Stimulated activated CD4-positive, alpha-beta T cell treated with anti-CD3 and anti-CD28 coated beads, Interleukin-1b, Interleukin-23, amount 100 ng/mL, for 48 hours (primary cell): Measurements from ENCODE around the gene MRPL1.

Experiments
- DNase-seq: peaks from one replicate; pipeline ENCODE4 v3.0.0-alpha.2; 2020

The MRPL1 gene

DNA sequence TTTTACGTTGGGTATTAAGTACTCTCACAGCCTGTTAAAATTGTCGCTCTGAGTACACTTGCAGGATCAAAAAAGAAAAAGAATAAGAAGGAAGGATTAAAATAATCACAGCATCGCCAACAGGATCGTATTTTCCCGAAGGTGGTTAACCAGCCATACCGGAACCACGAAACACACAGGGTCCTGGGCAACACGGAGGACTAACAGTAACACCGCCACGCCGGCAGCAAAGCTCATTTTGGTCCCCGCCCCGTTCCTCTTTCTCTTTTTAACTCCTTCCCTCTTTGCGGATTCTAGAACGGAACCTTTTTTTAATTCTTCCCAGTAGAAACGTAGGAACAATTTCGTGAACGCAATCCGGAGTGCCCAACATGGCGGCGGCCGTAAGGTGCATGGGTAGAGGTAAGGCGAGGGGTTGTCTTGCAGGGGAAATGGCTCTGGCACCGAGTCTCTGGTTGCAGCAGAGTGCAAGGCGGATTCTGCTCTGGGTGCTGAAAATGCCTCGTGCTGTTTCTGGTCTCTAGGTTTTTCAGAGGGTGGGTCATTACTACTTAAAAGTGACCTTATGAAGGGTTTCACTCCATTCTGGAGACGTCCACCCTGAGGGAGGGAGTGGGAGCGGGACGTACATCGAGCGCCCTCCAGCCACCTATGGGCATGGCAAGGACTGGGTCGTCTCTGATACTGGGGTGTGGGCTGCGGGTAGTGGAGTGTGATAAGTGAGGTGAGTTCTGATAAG, at the start of gene MRPL1:
TSS of gene MRPL1 (plus strand) at position 353 of the 739 bp plus-strand sequence. CDS start at position 372, 19 bp downstream.
- DNase-seq: peak; percentile 91

DNA sequence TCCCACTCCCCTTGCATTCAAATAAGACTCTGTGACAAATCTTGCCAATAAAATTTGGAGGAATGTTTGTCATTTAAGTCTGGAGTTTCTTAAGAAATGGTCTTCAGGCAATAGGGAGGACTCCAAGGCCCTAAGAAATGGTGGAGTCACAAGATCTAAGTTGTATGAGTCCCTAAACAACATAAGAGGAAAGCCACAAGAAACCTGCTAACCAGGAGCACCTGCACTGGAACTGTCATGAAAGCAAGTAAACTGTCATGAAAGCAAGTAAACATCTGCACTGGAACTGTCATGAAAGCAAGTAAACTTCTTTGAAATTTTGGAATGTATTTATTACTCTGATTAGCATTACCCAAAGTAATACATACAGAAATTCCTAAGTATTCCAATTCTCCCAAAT, 47.0 kb upstream of the MRPL1 start:
- no peak for DNase-seq

DNA sequence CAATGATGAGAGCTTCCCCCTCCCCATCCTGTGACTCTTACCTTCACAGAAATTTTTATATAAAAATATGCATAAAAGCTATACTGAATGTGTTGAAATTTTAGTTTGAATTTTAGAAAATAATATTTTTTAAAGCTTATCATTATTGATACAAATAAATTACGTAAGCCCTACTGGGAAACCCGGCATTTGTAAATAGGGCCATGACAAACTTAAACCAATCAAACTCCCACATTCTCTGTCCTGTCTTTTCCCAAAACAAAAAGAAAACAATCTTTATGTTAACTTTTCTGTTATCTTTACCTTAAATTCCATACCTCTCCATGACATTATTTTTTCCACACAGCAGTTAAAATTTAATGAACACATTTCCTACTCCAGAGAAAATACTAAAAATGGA, 46.1 kb upstream of the MRPL1 start:
- DNase-seq: no peak

DNA sequence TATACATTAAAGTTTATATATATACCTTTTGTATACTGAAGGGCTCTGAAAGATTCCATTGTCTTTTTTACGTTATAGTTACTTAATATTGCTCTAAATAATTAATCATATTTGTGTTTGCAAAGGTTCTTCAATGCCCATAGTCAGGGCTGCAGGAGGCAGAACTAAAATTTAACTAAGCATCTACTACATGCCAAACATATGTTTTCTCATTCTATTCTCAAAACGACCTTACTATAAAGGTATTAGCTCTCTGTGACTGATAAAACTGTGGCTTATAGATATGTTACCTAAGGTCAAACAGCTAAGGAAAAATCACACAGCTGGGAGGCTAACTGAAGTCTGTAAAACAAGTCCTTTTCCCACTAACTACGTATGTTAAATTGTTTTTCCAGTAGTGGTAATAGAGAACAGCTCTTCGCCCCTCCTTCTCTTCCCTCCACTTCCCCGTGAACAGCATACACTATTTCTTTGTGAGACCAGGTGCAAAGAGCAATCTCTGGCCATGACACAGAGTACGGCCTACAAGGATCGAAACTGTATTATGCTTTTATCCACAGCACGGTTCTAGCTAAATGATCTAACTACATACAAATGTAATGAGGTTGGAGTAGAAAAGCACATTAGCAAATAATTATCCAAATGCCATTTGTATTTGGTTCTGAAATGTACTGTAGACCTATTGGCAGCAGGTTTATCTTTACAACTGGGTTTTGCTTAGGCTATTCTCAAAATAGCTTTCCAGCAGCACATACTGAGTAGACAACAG, 45.1 kb upstream of the MRPL1 start:
- DNase-seq: no peak

DNA sequence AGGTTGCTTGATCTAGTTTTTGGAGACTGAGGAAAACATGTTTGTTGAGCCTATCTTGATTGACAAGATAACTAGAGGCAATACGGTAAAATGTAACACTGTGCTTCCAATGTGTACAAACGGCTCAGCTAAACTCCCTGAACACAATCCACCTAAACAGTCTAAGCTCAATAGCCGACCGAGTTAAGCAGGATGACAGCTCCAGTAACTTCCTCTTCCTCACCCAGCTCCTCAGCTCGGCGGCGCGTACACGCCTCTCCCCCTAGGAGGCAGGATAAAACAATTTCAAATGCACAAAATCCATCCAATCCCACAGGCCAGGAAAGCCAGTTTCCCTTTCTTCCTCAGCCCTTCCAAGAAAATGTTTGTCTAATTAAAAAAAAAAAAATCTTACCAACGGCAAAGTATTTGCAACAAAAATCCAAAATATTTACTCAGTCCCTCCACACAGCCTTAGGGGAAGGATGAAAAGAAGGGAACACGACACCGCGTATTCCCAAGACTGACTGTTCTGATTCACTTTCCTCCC, 44.5 kb upstream of the MRPL1 start:
- DNase-seq: peak; percentile 50

DNA sequence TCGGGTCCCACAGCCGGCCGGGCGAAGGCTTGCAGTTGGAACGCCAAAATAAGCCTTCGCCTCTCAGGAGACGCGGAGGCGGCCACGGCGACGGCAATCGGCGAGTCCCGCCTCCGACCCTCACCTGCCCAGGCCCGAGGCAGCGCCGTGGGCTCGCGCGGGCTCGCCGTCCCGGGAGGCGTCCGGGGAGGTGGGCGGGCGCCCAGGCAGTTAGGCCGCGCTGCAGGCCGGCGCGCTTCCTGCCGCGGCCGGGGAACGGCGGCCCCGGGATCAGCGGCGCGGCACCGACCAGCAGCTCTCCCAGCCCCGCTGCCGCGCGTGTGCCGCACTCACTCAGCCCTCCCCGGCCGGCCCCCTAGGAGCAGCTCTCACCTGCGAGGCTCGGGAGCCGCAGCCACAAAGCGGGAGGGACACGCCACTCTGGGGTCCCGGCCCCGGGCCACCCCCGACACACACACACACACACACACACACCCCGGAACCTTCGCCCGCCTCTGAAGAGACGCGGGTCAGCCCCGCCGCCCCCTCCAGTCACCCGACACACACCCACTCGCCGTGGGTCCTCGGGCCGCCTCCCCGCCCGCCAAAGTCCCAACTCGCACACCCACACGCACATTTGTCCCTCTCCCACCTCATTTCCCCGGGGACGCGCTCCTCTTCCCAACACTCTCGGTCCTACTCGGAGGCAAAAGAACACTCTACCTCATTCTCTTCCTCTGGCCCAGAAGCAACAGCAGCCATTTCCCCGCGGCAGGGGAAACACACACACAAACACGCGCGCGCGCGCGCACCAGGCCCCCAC, 43.8 kb upstream of the MRPL1 start, which contains the start of gene CNOT6L:
TSS of gene CNOT6L (minus strand) at position 767 of the 802 bp plus-strand sequence. CDS start at position 707, 60 bp downstream.
- peak; percentile 73 for DNase-seq

DNA sequence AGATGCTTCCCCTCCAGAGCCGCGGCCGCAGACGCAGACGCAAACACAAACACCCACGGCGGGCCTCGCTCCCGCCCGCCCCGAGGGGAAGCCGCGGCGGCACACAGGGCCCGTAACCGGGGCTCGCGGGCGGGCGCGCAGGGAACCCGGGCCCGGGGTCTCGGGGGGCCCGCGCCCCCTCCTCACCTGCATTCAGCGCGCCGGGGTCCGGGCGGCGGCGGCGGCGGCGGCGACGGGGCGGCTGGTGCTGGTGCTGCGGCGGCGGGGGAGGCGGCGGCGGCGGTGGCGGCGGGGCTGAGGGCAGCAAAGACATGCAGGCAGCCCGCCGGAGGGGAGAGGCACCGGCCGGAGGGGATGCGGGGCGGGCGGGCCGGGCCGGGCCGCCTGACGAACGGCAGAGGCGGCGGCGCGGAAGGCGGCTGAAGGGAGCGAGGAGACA, 43.2 kb upstream of the MRPL1 start:
- peak; percentile 23 for DNase-seq

DNA sequence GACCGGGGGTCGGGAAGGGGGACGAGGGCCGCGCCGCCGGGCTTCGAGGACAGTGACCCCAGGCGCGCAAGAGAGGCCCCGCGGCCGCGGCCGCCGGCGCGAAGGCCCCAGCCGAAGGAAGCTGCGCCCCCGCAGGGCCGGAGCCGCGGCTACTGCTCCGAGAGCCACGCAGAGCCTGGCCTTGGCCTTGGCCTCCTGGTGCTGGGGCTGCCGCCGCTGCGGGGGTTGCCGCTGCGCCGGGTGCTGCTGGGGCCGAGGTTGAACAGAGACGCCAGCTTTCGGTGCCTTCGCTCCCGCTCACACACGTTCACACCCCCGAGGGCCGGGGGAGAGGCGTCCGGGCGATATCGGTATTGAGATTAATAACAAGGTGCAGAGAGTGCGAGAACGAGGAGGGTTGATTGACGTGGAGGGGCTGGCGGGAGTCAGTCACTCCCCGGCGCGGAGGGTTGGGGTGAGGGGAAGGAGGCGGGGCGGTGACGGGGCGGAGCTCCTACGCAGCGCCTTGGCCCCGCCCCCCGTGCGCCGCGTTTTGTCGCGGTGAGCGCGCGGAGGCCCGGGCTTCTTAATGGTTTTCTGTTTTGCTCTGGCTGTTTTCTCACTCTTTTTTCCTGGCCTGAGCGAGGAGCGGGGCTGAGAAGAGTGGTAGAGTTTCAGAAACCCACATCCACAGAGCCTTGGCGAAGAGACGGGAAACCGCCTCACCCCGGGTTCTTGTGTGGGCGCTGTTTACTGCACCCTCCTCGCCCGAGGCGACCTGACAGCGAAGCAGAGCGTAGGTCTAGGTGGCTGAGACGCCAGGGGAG, 42.6 kb upstream of the MRPL1 start:
- DNase-seq: peak; percentile 95

DNA sequence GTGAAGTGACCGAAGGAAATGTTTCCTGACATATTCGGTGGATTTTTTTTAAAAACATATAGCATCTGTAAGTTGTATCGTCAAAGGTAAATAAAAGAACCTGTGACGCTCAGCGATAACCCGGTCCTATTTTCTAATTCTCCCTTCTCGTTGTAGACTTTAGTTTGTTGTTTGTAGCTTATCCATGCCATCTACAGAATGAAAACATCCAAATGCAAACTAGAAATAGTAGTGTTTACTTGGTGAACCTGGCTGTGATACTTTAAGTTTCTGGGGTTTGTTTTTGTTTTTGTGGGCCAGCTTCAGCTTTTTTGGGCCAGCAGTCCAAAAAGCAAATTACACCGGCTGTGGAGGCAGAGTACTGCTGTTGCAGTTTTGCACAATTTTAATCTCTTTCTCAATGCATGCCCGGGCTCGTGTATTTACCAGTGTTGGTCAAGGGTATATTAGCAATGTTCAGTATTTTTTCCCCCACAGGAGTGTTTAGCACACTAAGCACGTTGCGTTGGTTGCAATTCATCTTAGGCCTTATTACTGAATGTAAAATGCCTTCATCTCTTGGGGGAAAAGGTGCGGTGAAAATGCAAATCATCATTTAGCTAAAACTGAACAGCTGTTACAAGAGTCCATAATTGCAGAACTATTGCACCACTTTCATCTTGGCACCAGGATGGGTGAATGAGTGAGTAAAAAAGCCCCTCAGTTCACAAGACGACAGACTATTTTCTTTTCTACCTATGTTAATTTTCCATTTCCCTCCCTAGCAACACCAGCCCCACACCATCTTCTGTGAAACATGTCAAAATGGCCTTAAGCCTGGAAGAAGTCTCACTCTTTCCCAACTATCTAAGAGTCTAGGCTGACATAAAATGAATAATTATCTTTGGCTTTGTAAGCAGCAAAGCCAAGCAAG, 41.7 kb upstream of the MRPL1 start:
- peak; percentile 22 for DNase-seq

DNA sequence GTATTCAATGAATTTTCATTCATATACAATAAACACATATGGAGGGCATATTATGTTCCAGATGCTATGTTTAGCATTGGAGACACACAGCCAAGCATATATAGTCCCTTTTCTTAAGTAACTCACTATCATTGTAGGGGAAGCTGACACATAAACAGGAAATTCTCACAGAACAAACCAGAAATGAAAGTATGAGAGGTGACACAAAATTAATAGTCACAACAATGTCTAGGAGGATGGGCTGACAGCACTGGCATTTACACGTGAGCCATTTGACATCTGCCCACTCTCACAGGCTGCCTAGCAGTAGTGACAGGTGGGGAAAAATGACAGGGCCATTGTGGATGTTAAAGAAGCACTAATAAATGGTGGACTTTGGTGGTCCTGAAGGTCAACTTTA, 40.9 kb upstream of the MRPL1 start:
- DNase-seq: peak; percentile 59

DNA sequence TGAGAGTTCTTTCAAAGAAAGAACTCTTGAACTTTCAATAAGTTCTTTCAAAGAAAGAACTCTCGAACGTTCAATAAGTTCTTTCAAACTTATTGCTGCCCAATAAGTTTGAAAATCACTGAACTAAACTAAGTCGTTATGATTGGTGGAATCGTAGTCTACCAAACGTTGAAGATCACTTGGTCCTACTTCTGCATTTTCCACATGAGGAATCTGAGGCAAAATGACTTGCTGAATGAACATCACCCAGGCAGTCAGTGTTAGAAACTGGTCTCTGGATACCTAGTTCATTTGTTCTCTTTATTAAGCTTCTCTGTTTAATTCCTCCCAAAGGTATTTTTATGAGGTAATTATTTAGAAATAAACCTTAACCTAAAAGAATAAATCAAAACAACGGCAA, 36.4 kb upstream of the MRPL1 start:
- no peak for DNase-seq

DNA sequence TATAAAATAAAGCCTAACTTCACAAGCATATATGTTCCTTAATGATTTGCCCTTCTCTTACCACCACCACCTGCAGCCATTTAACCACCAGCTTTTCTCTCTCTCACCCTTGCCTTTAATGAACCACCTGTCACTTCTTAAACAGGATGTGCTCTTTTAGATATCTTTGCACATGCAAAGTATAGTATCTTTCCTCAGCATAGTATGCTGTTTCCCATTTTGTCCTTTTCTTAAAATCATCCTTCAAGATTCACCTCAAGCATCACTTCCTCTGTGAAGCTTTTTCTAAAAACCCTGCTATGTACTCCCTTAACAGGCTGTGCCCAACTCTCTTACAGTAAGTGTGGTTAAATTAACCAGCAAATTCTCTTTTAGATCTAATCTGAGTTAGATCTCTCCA, 35.3 kb upstream of the MRPL1 start:
- DNase-seq: no peak

DNA sequence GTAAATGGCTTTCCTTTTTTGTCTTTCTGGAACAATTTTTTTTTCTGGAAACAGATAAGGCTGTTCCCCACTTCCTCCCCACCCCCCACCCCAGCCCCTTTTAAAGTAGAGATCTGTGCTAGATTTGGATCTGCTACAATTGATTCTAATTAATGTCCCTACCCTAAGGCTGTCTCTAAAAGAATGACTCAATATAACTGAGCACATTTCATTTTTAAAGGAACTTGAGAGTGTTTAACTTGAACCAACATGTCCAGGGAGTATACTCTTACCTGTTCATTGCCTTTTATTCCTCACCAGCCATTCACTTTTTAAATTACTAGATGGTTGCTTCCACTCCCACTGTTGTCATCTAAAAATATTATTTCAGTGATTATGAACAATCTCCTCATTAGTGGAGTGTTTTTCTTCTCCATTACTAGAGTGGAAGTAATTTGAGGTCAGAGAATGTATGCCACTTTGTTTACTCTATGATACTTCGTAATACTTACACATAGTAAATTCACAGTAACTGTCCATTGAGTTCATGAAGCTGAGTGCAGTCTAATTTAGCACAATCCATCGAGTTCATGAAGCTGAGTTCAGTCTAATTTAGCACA, 29.4 kb upstream of the MRPL1 start:
- no peak for DNase-seq

DNA sequence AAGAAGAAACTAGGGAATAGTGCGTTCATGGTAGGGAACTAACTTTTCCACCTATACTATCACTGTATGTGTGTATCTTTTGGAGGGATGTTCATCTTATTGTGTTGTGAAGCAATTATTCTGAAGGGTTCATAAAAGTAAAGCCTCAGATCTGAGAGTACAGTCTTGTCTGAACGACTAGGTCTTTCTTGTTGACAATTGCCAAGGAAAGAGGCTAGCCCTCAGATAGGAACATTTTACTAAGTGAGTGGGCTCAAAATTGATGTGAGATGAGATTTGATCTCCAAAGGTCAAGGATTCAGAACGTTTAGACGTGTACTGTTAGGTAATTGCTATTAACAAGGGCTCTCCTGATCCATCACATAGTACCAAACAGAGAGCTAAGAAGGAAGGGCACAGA, 28.2 kb upstream of the MRPL1 start:
- no peak for DNase-seq

DNA sequence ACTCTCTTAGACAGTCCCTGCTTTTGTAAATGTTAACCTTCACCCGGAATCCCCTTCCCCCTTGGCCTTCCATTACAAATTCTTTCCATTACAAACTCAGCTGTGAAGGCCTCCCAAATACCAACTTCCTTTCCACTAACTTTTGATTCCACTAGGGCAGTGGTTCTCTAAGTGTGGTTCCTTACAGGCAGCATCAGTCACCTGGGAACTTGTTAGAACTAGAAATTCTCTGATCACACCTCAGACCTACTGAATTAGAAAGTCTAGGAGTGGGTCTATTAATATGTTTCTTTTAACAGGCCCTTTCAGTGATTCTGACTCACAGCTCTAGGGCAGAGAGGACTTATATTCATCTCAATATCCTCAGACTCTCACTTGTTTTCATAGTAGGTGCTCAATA, 19.0 kb upstream of the MRPL1 start:
- no peak for DNase-seq

DNA sequence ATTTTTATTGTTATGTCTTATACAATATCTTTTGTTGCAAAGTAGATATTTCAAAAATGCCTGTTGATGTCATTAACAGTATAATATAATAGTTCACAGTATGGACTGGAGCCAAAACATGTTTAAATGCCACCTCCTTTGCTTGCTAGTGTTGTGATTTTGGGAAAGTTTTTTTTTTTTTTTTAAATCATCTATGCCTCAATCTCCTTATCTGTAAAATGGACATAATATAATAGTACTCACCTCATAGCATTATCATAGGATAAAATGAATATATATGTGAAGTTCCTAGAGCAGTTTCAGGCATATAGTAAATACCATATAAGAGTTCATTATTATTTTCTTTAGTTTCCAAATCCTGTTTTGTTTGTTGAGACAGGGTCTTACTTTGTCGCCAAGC, 18.3 kb upstream of the MRPL1 start:
- no peak for DNase-seq

DNA sequence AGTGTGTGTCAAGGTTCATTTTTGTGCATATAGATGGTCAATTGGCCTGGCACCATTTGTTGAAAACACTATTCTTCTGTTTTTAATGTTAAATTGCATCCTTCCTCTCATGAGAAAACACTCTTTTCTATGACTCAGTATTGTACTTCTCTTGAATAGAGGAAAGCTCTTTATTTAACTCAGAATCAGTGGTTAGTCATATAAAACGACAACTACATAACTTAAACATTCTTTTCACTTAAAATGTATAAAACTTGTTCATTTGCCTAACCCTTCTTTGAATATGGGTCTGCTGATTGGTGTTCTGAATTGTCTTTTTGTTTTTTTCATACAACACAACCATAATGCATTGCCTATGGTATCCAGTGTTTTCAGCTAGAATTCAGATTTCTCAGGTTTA, 17.2 kb upstream of the MRPL1 start:
- DNase-seq: no peak

DNA sequence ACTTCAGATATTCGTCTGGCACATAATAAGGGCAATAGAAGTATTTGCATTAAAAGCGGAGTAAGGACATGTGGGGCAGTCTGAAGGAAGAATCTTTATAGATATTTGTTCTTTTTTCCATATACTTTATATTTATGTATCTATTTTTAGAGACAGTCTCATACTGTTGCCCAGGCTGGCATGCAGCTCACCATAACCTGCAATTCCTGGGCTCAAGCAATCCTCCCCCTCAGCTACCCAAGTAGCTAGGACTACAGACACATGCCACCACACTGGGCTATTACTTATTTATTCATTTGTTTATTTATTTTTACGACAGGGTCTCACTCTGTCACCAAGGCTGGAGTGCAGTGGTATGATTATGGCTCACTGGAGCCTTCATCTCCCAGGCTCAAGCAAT, 16.7 kb upstream of the MRPL1 start:
- DNase-seq: no peak

DNA sequence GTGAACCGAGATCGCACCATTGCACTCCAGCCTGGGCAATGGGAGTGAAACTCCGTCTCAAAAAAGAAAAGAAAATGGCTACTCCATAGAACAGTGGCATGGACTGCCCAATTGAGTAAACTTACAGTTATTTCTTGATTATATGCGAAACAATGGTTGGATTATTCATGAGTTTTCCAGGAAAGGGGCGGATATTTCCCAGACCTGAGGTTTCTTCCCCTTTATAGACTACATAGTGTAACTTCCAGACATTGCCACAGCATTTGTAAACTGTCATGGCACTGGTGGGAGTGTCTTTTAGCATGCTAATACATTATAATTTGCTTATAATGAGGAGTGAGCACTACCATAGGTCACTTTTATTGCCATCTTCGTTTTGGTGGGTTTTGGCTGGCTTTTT, 14.1 kb upstream of the MRPL1 start:
- no peak for DNase-seq

DNA sequence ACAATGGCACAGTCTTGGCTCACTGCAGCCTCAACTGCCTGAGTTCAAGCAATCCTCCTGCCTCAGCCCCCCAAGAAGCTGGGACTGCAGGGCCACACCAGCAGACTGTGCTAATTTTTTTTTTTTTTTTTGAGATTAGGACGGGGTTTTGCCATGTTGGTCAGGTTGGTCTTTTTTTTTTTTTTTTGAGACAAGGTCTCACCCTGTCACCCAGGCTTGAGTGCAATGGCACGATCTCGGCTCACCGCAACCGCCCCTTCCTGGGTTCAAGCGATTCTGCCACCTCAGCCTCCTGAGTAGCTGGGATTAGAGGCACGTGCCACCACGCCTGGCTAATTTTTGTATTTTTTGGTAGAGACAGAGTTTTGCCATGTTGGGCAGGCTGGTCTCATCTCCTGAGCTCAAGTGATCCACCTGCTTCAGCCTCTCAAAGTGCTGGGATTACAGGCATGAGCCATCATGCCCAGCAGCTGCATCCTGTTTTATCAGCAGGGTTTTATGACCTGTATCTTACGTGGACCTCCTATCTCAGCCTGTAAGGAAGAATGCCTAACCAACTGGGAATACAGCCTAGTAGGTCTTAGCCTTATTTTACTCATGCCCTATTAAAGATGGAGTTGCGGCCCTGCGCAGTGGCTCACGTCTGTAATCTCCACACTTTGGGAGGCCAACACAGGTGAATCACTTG, 13.2 kb upstream of the MRPL1 start:
- no peak for DNase-seq
